Astrocyte of the cerebellum (primary cell): ENCODE results near the gene TNNI2.

ENCODE experiments used
- DNase-seq: peaks from one replicate; pipeline ENCODE4 v3.0.0-alpha.2; 2011; ENCODE audit warnings: low read depth
- H3K4me3 ChIP-seq: 2 replicates; pipeline ENCODE4 v1.5.1; 2011; ENCODE audit warnings: mild to moderate bottlenecking, low read depth, low read length, moderate library complexity
- in situ Hi-C: cut with HindIII; loops from 2 replicates; pipeline ENCODE4 v1.10.0; 2017; ENCODE audit warnings: low sequenced_read_pairs
- TF ChIP-seq, protein P1 (sequence below): IDR thresholded peaks from 2 replicates; pipeline ENCODE4 v1.5.1; 2012; ENCODE audit warnings: low read length, low read depth, moderate library complexity, mild to moderate bottlenecking; ENCODE audit errors: missing control alignments

TNNI2 gene

GRCh38 chr11:1855886-1856265 is 17.1 kb downstream of the TNNI2 start:
- TF ChIP-seq, protein P1, sequence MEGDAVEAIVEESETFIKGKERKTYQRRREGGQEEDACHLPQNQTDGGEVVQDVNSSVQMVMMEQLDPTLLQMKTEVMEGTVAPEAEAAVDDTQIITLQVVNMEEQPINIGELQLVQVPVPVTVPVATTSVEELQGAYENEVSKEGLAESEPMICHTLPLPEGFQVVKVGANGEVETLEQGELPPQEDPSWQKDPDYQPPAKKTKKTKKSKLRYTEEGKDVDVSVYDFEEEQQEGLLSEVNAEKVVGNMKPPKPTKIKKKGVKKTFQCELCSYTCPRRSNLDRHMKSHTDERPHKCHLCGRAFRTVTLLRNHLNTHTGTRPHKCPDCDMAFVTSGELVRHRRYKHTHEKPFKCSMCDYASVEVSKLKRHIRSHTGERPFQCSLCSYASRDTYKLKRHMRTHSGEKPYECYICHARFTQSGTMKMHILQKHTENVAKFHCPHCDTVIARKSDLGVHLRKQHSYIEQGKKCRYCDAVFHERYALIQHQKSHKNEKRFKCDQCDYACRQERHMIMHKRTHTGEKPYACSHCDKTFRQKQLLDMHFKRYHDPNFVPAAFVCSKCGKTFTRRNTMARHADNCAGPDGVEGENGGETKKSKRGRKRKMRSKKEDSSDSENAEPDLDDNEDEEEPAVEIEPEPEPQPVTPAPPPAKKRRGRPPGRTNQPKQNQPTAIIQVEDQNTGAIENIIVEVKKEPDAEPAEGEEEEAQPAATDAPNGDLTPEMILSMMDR: no peak
- no peak for DNase-seq
- H3K4me3 ChIP-seq: no peak overlapping the region
- in situ Hi-C loops: no loop called here

DNA sequence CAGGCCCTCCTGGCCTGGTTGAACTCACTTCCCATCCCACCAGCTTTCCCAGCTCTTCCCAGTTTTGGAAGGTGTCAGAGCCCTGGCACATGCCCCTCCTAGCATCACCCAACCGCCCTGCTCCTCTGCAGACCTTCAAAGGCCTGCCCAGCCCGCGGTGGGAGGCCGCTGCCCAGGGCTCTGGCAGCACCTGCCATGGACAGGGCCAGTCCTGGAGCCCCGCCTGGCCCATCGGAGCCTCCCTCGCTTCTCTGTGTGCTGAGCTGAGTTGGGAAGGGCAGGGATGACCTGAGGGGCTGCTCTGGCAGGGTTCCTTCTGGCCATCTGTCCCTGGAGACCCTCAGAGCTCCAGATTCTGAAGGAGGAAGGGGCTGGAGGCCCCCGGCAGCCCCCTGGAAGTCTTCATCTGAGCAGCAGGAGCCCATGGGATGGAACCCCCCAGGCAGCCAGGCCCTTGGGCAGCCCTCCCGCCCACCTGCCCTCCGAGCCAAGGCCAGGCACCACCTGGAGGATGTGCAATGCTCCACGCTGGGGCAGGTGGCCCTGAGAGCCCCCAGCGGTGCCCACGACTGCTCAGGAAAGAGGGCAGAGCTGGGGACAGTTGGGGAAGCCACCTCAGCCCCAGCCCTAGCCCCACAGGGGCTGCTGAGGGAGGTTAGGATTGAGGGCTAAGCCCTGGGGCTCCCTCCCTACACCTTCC is 17.7 kb downstream of the TNNI2 start:
- no peak overlapping the region for H3K4me3 ChIP-seq
- TF ChIP-seq, protein P1: no peak
- DNase-seq: no peak
- in situ Hi-C loops: no loop called here

DNA sequence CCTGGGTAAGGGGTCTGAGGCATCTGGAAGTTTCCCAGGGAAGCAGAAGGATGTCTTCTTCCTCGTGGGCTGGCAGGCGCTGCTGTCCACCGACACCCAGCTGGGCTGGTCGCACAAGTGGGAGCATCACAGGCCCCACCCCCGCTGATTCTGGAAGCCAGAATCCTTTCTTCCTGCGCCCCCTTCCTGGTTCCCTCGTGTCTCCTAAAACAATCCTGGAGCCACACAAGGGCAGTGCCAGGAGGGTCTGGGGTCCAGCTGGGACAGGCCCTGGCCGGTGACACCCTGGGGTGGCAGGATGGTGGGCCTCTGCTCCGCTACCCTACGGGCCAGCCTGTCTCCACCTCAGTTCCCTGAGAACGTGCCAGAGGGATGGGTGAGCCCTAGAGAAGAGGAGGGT is 18.3 kb downstream of the TNNI2 start:
- TF ChIP-seq, protein P1: no peak
- no peak for DNase-seq
- no peak overlapping the region for H3K4me3 ChIP-seq
- in situ Hi-C loops: no loop called here

DNA sequence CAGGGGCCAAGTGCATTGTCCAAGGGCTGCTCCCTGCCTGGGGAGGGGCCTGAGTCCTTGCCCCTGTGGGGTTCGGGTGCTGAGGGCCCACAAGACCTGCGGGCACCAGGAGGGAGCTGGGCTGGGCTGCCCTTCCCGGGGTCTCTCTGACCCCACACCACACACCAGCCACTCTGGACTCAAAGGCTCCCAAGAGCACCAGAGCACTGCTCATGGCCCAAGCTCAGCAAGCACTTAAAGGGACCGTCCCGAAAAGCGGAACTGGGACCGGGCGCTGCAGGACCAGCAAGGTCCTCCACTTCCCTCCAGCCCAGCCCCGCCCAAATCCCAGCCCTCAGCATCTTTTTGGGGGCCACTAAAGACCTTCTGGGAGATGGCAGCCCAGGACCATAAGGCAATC is 19.4 kb downstream of the TNNI2 start:
- TF ChIP-seq, protein P1: no peak
- no peak for DNase-seq
- no peak overlapping the region for H3K4me3 ChIP-seq
- in situ Hi-C loops: no loop called here

DNA sequence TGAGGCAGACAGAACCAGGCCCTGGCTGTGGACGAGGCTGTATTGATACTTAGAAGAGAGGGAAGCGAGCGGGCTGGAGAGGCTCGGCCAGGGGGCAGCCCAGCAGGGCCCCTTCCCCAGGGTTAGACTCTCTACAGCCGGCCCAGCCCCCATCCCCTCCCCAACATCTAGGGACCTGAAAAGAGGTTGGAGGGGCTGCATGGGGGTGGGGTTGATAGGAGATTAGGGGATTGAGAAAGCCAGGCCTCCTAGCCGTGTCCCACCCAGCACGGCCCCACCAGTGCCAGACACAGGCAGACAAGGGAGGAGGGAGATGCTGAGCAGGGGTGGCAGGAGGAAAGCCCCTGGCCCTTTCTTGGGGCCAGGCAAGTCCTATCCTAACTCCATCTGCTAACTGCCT is 19.8 kb downstream of the TNNI2 start:
- no peak for DNase-seq
- H3K4me3 ChIP-seq: no peak overlapping the region
- TF ChIP-seq, protein P1: no peak
- in situ Hi-C loops: no loop called here

- no peak for DNase-seq
- TF ChIP-seq, protein P1: no peak
- in situ Hi-C loops: no loop called here
- H3K4me3 ChIP-seq: no peak overlapping the region
These were observed 20.2 kb downstream of the TNNI2 start for GRCh38 chr11:1859004-1859403.
